HEK293 (cell line): Measurements from ENCODE around the gene LGALS3BP.

Experiments
- ZNF24 ChIP-seq: fragments of 450-650 bp; formaldehyde crosslinking; IDR thresholded peaks from 2 replicates; pipeline ENCODE4 v1.5.1; 2016; ENCODE audit warnings: missing biosample characterization, missing genetic modification characterization
- ZNF394 ChIP-seq: fragments of 450-650 bp; formaldehyde crosslinking; IDR thresholded peaks from 2 replicates; pipeline ENCODE4 v1.5.1; 2016; ENCODE audit warnings: missing biosample characterization, missing genetic modification characterization, mild to moderate bottlenecking, moderate library complexity, borderline replicate concordance
- ZNF426 ChIP-seq: fragments of 450-650 bp; formaldehyde crosslinking; IDR thresholded peaks from 2 replicates; pipeline ENCODE4 v1.5.1; 2017; ENCODE audit warnings: missing biosample characterization, missing genetic modification characterization, mild to moderate bottlenecking, inconsistent platforms, moderate library complexity
- TF ChIP-seq, protein P1 (sequence below): fragments of 450-650 bp; formaldehyde crosslinking; IDR thresholded peaks from 2 replicates; pipeline ENCODE4 v1.5.1; 2016; ENCODE audit warnings: missing biosample characterization, missing genetic modification characterization
- TF ChIP-seq, protein P2 (sequence below): fragments of 450-650 bp; formaldehyde crosslinking; IDR thresholded peaks from 2 replicates; pipeline ENCODE4 v1.5.1; 2016; ENCODE audit warnings: missing biosample characterization, missing genetic modification characterization

- TF ChIP-seq ZNF394 (tag by site-specific recombination) (no peak), ZNF426 (tag by site-specific recombination) (no peak), ZNF24 (no peak)
- TF ChIP-seq, protein P1, sequence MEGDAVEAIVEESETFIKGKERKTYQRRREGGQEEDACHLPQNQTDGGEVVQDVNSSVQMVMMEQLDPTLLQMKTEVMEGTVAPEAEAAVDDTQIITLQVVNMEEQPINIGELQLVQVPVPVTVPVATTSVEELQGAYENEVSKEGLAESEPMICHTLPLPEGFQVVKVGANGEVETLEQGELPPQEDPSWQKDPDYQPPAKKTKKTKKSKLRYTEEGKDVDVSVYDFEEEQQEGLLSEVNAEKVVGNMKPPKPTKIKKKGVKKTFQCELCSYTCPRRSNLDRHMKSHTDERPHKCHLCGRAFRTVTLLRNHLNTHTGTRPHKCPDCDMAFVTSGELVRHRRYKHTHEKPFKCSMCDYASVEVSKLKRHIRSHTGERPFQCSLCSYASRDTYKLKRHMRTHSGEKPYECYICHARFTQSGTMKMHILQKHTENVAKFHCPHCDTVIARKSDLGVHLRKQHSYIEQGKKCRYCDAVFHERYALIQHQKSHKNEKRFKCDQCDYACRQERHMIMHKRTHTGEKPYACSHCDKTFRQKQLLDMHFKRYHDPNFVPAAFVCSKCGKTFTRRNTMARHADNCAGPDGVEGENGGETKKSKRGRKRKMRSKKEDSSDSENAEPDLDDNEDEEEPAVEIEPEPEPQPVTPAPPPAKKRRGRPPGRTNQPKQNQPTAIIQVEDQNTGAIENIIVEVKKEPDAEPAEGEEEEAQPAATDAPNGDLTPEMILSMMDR (tag by site-specific recombination): no peak
- TF ChIP-seq, protein P2, sequence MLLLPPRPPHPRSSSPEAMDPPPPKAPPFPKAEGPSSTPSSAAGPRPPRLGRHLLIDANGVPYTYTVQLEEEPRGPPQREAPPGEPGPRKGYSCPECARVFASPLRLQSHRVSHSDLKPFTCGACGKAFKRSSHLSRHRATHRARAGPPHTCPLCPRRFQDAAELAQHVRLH (tag by site-specific recombination): no peak
Observed at GRCh38 chr17:78981010-78981888, 1.5 kb upstream of the LGALS3BP start.
